H54 (cell line): ENCODE data around the gene PRRX2.

Source experiments
- DNase-seq: peaks from one replicate; pipeline ENCODE4 v3.0.0; 2011; ENCODE audit warnings: low spot score, mixed read lengths; ENCODE audit not compliant: insufficient read length
- FAIRE-seq: peaks from 3 replicates; lab custom pipeline; 2011; peaks lifted over from hg19 to GRCh38; lab: Jason Lieb, UNC
- POLR2A ChIP-seq: IDR thresholded peaks from 2 replicates; pipeline ENCODE4 v1.6.1; 2011; ENCODE audit warnings: low read depth, mild to moderate bottlenecking, low read length

Gene PRRX2

DNA sequence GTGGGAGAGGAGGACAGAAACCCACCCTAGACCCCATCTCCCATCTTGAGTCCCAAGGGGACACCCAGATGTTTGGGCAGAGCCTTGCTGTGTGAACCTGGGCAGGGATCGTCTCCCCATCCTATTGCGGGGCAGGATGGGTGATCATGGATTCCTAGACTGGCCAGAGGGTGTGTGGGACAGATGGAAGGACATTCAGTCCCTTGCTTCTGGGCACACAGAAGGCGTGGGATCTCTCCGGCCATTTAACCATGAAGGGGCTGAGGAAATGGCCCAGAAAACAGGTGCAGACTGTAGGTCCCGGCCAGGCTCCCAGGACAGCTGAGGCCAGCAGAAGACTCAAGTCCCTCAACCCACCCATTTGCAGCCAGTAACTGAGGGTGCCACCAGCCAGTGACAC lies 57.5 kb downstream of the PRRX2 start:
- no peak for DNase-seq
- no peak for TF ChIP-seq POLR2A
- no peak for FAIRE-seq

GRCh38 chr9:129724456-129725190 lies 59.2 kb downstream of the PRRX2 start:
- FAIRE-seq: no peak
- DNase-seq: no peak
- TF ChIP-seq POLR2A: no peak

DNA sequence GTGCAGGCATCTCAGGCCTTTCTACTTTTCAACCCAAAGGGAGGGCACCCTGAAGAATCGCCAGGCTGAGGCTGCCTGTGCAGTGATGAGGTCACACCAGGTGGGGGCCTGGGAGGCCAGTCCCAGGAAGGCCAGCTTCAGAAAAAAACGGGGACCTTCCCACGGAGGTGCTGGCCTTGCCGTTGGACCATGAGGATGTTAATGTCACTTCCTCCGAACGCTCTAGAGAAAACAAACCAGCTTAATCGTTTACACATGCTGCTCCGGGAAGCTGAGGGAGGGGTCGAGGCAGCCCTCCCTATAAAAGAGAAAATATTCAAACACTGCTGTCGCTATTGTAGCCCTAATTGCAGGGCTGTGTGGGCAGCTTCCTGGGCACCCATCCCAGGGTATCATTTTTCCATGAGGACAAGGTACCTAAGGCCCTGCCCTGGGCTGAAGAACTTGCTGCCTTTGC lies 60.4 kb downstream of the PRRX2 start:
- DNase-seq (no peak), FAIRE-seq (no peak)
- no peak for TF ChIP-seq POLR2A

GRCh38 chr9:129726322-129727160 lies 61.1 kb downstream of the PRRX2 start:
- DNase-seq (peak; percentile 87), FAIRE-seq (no peak)
- TF ChIP-seq POLR2A: no peak

DNA sequence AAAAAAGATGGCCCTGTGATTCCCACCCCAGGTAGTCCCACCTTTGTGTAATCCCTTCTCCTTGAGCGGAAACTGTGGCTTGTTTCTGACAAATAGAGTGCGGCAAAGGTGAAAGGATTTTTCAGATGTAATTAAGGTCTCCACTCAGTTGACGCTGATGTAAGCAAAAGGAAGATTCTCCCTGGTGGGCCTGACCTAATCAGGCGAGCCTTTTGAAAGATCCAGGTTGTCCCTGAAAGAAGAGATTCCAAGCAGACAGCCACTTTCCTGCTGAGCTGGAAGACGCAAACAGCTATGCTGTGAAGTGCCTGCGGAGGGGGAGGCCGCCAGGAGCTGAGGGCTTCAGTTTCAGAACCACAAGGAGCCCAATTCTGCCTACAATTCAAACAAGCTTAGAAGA lies 63.3 kb downstream of the PRRX2 start:
- TF ChIP-seq POLR2A: no peak
- DNase-seq (no peak), FAIRE-seq (no peak)

DNA sequence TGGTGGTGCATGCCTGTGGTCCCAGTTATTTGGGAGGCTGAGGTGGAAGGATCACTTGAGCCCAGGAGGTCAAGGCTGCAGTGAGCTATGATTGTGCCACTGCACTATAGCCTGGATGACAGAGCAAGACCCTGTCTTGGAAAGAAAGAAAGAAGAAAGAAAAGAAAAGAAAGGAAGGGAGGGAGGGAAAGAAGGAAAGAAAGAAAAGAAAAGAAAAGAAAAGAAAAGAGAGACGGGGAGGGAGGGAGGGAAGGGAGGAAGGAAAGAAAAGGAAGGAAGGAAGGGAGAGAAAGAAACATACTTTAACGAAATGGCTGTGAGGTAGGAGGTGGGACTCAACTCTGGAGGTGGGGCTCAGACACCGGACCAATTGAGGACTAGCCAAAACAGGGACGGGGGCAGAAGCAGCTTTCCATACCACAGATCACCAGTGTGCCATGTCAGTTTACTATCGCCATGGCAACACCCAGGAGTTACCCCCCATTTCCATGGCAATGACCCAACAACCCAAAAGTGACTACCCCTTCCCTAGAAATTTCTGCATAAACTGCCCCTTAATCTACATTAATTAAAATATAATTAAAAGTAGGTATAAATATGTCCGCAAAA lies 66.1 kb downstream of the PRRX2 start:
- FAIRE-seq (no peak), DNase-seq (no peak)
- TF ChIP-seq POLR2A: no peak

- no peak for TF ChIP-seq POLR2A
These were observed 66.7 kb downstream of the PRRX2 start for GRCh38 chr9:129732100-129732499.

GRCh38 chr9:129732946-129733631 lies 67.6 kb downstream of the PRRX2 start:
- no peak for TF ChIP-seq POLR2A
- DNase-seq (no peak), FAIRE-seq (no peak)

More at GRCh38 chr9:129732100-129732499, 66.7 kb downstream of the PRRX2 start:
- FAIRE-seq: no peak
- no peak for DNase-seq

GRCh38 chr9:129733632-129733953 lies 68.1 kb downstream of the PRRX2 start:
- no peak for TF ChIP-seq POLR2A
- DNase-seq (no peak), FAIRE-seq (no peak)

DNA sequence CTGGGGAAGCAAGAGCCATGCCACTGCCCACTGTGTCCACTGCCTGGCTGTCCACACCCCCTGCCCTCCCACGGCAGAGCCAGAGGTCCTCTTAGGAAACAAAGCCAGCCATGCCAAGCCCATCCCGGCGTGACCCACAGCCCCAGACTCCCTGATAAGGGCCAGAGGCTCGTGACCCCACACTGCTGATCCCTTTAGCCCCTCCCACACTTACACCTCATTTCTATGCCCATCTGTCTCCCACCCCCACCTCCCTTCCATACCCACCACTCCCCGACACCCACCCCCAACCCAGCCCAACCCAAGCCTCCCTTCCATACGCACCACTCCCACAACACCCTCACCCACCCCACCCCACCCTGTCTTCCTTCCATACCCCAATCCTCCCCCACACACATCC lies 70.1 kb downstream of the PRRX2 start:
- TF ChIP-seq POLR2A: no peak
- no peak for FAIRE-seq
- DNase-seq: no peak

GRCh38 chr9:129736334-129736733 lies 70.9 kb downstream of the PRRX2 start:
- no peak for FAIRE-seq
- TF ChIP-seq POLR2A: no peak
- no peak for DNase-seq

DNA sequence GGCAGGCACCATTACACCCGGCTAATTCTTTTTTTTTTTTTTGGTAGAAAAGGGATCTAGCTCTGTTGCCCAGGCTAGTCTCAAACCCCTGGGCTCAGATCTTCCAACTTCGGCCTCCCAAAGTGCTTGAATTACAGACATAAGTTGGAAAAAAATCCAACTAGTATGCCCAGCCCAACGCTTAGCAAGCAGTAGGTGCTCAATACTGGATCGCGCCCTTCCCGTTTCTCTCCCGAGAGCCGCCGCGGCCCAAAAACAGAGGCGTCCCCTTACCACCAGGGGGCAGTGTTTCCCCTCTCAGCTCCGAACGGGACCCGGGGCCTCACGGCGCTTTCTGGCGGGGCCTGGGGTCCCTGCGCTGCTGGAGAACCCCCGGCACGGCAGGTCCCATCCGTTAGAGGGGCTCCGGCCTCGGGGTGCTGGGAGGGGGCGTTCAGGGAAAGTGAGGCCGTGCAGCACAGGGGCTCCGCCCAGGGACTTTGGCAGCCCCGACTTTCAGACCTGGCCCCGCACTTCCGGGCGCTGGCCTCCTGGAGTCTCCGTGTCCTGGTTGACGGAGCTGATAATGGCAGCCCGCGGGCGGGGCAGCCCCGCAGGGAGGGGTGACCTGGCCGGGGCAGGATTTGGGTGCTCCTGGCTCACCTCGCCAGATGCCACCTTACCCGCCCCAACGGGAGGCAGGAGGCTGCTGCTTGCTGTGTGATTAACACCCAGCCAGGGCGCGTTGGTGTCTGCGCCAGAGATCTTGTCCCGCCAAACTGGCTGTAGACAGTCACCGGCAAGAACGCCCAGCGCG lies 72.2 kb downstream of the PRRX2 start:
- DNase-seq (peak; percentile 56), FAIRE-seq (no peak)
- no peak for TF ChIP-seq POLR2A

- FAIRE-seq (no peak), DNase-seq (no peak)
- TF ChIP-seq POLR2A: no peak
These were observed 74.0 kb downstream of the PRRX2 start for GRCh38 chr9:129739432-129739831.
